Left cardiac atrium (tissue), 4 donors: ENCODE data around the gene WT1. TPM values are rescaled to one million over a fixed set of nuclear protein-coding genes. Genes with fewer than 3 reads are reported as not detected.

Source experiments
- ATAC-seq, 2 donors: fragments of 200-7000 bp; cut with Tn5 transposase; one replicate each; pipeline ENCODE4 v1.9.1; 2020; ENCODE audit warnings: mild to moderate bottlenecking in 2 of 2, moderate library complexity in 2 of 2
- DNase-seq: peaks from one replicate; pipeline ENCODE4 v3.0.0-alpha.2; 2020
- intact Hi-C, 2 donors: fragments of 100-400 bp; cut with DNase I; formaldehyde crosslinking; loops; one replicate each; pipeline versions ENCODE4 v1.14.1 to v1.15.1; 2022 to 2023
- total RNA-seq, 2 donors: library from RNA; stranded (reverse); fragmentation: NEBNext Ultra II Directional; extraction: Animal tissue kit (Norgen Biotek cat#: 25700); gene quantifications; one replicate each; pipeline ENCODE4 v1.2.1, GENCODE V29; 2021
- donor health status: DM: no; HTN: yes; CAD: no.
- donor health status: DM: no; HTN: yes; CAD: no; lungs with severe emphysema.
- donor health status: DM: yes; HTN: yes; CAD: no.
- donor health status: Dilated cardiomyopathy.

The WT1 gene
- total RNA-seq, 2 donors from 2014 or later, result 4.2 to 4.5 TPM

DNA sequence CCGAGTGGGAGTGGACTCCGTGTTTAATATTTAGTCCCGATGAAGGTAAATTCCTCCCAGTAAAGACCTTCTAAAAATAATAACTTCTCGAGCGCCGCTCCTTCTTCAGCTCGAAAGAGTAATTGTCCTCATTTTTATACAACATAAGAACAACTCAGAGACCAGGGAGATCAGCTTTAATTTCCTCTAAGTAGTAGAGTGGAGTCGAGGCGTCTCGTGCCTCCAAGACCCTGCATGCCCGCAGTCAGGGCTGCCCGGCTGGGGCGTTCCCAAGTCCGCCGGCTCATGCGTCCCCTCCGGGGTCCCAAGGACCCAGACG lies 7.8 kb downstream of the WT1 start:
- ATAC-seq (no peak), DNase-seq (no peak)
- intact Hi-C loops, result loop anchor here in 1 of 2 donors (10.0 kb wide), 1 partner anchor 157 kb away; the partner anchor contains the start of gene EIF3M

DNA sequence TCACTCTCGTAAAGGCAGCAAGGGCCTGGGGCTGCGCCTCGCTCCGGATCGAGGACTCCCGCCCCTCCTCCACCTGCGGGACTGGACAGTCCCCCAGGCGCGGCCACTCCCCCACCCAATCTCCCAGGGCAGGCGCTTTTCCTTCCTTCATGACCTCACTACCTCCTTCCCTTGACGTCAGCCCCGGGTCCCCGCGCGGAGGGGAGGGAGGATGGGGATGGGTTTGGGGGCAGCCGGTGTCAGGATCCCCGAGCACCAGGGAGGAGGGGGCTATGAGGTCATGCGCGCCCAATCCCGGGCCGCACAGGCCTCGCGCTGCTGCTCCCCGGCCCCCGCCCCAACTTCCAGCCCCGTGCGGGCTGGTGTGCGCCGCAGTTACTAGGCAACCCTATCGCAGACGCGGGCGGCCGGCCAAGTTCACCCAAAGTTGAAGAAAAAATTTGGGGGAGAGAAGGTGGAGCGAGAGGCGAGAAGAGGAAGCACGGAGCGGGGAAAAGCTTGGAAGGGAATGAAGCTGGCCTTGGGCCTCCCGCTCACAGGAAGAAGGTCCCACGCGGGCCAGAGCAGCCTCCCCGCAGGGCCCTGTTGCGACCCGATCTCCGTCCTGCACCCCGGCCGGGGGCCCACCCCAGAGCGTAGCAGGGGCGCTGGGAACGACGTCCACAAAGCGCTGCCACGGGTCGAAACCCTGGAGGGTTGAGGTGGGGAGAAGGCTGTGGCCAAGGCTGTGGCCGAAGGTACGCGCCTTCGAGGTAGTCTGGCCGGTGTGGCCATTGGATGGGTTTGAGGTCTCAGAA lies 8.3 kb downstream of the WT1 start:
- ATAC-seq, result peak; percentile 80 to 93
- intact Hi-C loops, result loop anchor here in 1 of 2 donors (10.0 kb wide), 1 partner anchor 158 kb away; the partner anchor contains the start of gene EIF3M
- peak; percentile 80 for DNase-seq

DNA sequence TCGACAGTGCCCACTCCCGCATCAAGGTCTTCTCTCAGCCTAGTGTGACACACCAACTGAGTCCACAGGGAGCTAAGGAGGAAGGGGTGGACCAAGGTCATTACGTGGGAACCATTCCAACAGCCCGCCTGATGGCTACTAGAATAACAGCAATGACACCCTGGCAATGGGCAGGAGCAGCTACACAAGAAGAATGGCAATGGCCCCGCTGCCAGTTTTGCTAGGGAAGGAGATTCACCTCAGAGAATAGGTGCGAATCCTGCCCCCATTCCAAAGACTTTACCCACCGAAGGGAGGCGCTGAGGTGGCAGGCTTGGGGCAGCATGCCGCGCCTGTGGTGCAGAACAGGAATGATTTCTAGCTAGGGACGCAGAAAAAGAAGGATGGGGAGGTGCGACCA lies 9.1 kb downstream of the WT1 start:
- ATAC-seq (no peak), DNase-seq (no peak)
- intact Hi-C loops, result loop anchor here in 1 of 2 donors (10.0 kb wide), 1 partner anchor 159 kb away; the partner anchor contains the start of gene EIF3M

DNA sequence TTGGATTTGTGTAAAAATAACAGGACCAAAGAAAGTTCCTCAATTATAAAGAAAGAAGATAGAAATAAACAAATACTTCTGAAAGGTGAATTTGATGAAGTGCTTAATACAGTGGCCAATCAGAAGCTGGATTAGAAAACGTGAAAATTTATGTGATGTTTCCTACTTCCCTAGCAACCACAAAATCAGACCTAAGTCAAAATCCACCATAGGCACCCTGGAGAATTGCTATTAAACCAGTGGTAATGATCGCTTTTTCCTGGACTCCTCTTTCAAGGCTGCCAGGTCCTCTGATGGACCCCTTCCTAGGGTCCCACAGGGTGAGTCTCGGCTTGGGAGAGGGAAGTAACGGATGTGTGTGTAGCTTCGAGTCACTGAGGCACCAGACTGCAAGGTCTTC lies 9.6 kb downstream of the WT1 start:
- intact Hi-C loops, result loop anchor here in 1 of 2 donors (10.0 kb wide), 1 partner anchor 159 kb away; the partner anchor contains the start of gene EIF3M
- ATAC-seq (no peak), DNase-seq (no peak)

DNA sequence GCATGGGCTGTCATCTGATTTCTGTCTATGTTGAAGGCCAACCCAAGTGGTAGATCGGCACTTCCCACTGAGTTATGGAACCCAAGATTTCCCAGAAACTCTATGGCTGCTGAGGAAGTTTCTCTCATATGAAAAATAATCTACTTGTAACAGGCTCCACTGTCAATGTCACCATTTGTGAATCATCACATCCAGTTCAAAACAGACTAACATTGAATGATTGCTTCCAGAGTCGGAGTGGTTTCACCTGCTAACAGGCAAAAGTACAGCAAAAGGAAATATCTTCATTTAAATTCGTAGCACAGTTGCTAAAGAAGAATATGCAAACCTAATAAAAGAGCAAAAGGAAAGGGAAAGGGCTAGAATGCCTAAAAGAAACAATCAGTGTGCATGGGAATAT lies 12.8 kb downstream of the WT1 start:
- intact Hi-C loops, result loop anchor here in 1 of 2 donors (10.0 kb wide), 1 partner anchor 162 kb away; the partner anchor contains the start of gene EIF3M
- ATAC-seq (no peak), DNase-seq (no peak)

DNA sequence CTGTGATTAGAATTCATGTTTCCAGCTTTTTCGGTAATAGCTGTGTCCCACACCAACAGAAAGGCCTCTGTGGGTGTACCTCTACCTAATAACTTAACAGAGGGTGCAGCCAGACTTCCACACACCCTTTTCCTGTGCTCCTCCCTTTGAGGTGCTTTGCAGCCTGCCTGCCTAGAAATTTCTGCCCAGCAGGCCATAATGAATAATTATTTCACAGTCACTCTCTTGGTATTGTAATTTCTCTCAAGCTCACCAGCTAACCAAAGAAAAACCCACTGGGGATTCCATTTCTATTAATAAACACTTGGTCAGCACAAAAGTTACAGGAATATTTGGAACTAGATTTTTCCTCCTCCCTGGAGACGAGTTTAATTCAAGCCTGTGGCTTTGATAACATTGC lies 13.3 kb downstream of the WT1 start:
- intact Hi-C loops, result loop anchor here in 1 of 2 donors (10.0 kb wide), 1 partner anchor 163 kb away; the partner anchor contains the start of gene EIF3M
- ATAC-seq, result no peak
- no peak for DNase-seq

DNA sequence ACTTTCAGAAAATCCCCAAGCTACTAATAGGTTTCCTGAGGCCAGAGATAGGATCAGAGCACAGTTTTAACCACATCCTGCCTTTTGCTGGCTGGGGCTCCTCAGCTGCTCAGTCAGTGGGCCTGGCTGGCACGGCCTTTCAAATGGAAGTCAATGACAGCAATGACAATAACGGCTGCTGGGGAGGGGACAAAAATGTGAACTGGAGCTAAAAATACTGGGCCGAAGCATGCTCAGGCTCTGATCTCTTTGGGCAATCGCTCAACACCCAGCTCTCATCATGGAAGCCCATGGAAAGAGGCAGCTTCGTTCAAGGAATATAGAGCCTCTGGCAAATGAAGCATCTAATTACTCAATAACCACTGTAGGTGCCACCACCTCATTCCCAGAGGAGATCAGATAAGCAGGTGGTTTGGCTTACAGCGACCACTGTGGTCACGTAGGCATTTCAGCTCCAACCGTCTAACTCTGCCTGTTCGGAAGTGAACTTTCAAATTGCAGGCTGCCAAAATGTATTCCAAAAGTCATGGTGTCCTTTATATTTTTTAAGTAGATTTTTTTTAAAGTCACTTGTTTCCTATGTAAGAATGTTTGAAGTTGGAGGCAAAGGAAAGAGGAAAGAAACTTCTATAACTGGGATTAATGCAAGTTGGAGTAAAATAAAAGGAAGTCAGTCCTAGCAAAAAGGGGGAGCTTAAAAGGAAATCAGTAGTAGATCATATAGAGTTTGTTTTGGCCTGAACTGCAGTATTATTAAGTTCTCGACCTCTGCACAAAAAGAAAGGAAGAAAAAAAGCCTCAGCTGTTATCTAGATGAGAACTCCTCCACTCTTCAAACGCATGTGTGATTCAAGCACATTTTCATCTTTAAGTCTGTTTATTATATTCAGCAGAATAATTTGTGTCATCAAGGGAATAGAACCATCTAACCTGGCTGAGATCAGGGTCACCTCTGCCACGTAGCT lies 14.1 kb downstream of the WT1 start:
- DNase-seq, result no peak
- intact Hi-C loops, result loop anchor here in 1 of 2 donors (10.0 kb wide), 1 partner anchor 164 kb away; the partner anchor contains the start of gene EIF3M
- ATAC-seq, result peak; percentile 43 to 50

DNA sequence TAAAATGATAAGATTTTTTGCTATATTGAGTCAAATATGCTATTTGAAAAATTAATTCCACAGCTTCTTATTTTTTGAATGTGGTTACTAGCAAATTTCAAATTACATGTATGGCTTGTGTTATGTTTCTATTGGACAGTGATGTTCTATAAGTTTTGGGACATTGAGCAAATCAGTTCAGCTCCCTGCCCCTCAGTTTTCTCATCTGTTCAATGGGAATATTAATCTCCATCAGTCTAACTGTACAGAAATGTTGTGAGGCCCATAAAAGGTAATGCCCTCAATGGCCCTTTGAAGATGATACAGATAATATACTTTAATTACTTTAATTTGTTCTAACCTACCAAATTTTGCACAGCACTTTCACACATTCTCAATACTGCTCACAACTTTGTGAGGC lies 15.2 kb downstream of the WT1 start:
- ATAC-seq (no peak), DNase-seq (no peak)

DNA sequence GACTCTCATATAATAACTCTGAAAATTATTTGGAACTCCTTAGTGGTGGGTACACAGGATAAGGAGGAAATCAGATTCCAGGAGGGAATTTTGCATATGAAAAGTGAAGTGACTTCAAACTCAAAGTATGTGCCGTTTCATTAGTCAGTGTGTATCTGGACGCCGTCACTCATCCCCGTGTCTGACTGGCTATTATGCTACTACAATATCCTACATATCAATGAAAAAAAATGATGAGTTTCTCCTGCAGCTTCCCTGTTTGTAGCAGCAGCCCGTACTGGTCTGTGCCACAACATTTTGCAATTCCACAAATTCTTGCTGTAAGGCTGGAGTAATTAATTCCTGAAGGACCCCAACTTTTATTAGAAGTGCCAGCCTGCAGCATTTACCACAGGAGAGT lies 16.5 kb downstream of the WT1 start:
- intact Hi-C loops, result no loop called here
- ATAC-seq, result peak in 1 of 2 donors; percentile 10
- no peak for DNase-seq

More for the DNA sequence above, 15.2 kb downstream of the WT1 start:
- intact Hi-C loops, result loop anchor here in 1 of 2 donors (10.0 kb wide), 1 partner anchor 165 kb away; the partner anchor contains the start of gene EIF3M

DNA sequence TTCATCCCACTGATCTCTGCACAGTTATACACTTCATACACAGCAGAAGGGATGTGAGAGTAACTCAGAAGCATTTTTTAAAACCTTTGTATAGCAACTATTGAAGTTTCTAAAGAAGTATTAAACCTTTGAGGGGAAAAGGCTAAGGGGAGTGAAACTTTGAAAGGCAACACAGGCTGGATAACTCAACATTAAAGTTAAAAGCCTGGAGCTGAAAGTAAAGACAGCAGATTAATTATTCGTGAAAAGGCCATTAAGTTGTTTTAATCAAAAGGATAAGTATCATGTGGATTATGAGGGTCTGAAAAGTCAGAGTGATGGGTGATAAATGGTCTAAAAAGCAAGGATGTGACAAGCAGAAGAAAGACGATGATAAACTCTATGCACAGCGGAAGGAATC lies 17.5 kb downstream of the WT1 start:
- ATAC-seq (no peak), DNase-seq (no peak)
- intact Hi-C loops, result no loop called here

DNA sequence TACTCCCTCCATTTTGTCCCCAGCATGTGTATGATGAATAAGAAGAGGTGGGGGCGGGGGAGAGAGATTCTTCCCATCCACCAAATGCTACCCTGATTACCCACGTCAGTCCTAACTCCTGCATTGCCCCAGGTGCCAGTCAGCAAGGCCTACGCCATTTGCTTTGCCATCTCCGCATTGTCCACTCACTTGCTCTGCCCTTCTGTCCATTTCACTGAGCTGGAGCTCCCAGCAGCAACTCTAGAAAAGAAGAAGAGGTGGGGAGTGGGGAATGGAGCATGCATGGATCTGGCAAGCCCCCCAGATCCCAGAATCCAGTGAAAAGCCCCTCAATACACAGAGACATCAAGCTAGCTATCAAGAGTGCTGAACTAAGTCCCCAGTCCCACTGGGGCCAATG lies 19.0 kb downstream of the WT1 start:
- ATAC-seq, result no peak
- DNase-seq, result no peak
- intact Hi-C loops, result no loop called here

DNA sequence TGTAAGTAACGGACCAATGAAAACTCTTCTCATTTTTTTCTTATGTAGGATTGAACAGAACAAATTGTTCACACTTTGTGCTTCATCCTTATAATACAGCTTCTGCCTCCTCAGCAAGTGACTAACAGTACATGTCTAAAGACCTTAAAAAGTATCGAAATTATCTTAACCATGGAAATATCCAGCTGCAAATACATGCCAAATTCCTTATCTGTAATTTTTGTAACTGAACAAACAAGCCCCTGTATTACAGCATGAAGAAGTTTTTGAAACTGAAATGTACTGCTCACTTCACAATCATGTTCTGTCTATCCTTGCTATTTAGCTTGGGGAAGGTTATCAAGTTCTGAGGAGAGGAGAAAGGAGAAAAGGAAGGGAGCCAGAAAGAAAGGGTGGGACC lies 20.4 kb downstream of the WT1 start:
- DNase-seq (no peak), ATAC-seq (peak in 1 of 2 donors; percentile 64)
- intact Hi-C loops, result no loop called here

DNA sequence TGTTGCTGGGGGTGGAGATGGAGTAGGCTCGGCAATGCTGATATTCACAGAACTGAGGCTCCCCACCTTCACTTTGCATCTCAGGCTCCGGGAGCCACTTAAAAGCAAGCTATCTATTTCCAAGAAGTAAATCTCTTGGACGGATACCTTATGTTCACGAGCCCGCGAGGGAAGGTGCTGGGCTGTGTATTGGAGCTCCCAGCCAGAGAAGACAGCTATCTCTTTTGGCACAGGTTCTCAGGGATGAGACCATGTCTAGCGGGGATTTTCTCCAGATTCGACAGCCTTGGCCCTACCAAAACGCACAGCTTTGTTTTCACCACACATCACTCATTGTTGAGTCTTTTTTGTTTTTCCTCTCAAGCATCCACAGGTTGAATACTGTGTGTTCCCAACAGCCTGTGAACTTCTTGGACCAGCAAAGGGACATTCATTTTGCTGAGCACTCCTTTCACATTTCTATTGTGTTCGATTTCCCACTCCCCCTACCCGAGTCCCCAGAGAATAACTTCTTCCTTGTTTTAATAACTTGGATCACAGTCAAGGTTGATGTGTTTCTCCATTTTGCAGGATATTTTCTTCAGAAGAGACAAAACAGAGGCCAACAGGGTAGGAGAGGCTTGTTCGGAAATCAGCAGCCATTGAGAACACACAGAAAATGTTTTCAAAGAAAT lies 23.3 kb downstream of the WT1 start:
- intact Hi-C loops, result no loop called here
- DNase-seq (no peak), ATAC-seq (peak in 1 of 2 donors; percentile 72)

DNA sequence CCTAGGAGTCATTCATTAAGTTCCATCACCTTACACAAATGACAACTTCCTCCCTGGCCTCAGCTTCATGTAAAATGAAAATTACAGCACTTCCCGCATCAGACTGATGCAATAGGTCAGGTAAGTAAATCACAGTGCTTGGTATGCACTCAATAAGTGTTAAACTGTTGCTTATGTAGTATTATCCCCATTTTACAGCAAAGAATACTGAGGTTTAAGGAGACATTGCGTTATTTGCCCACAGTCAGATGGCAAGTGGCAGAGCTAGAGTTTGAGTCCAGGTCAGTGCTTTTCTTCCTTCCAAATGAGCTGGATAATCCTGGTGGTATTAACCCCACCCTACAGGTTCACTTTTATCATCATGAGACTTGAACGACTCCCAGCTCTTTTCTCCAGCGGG lies 29.7 kb downstream of the WT1 start:
- ATAC-seq (no peak), DNase-seq (no peak)
- intact Hi-C loops, result no loop called here

DNA sequence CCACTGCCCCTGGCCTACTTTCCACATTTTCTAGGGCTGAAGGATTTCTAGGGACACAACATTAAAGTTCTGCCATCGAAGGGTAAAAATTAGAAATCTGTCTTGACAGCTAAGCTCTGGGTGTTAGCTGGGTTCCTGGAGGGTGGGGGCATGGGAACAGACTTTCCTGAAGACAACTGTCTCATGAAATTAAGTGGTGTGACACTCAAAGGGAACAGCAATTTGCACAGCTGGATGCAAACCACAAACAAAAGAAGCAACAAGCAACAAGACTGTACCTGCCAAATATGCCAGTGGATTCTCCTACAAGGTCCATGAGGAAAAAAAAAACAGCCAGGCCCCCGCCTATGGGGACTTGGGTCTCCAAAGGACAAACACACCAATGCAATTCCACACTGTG lies 32.5 kb downstream of the WT1 start:
- intact Hi-C loops, result no loop called here
- DNase-seq (no peak), ATAC-seq (no peak)

DNA sequence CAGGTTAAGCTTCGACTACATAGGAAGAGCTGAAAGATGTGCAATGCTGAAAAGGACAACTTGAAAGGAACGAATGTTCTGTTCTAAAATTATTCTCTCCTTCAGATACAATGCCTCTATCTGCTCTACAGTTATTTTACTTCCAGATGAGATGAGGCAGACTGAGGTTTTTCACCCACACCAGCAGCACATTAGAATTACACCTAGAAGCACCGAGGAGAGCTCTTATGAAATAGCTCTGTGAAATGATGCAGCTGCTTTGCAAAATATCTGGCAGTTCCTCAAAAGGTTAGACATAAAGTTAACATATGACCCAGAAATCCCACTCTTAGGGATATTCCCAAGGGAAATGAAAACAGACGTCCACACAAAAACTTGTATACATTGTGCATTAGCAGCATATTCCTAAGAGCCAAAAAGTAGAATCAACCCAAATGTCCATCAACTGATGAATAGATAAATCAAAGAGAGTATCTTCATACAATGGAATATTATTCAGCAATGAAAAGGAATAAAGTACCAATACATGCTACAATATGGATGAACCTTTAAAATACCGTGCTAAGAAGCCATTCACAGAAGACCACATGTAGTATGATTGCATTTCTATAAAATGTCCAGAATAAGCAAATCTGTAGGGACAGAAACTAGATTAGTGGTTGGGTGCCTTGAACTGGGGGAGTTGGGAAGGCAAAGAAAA lies 34.5 kb downstream of the WT1 start:
- ATAC-seq, result peak; percentile 12 to 27
- no peak for DNase-seq
- intact Hi-C loops, result no loop called here

DNA sequence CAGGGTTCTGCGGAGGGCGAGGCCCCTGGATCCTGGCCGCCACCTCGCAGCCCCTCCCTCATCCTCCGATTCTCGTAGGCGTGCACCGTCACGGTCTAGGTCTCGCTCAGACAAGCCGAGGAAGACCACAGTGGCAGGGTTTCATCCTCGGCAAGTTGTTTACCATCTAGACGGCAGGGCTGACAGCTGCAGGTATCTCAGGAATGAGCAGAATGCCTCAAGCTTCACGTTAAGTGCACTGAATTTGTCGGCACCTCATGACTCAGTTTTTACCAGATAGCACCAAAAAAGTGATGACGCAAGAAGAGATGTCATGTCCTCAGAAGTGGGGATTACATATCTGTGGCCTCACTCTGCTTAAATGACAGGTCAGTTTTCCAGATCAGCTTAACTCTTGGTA lies 35.1 kb downstream of the WT1 start:
- DNase-seq (no peak), ATAC-seq (peak; percentile 57 to 86)
- intact Hi-C loops, result no loop called here

DNA sequence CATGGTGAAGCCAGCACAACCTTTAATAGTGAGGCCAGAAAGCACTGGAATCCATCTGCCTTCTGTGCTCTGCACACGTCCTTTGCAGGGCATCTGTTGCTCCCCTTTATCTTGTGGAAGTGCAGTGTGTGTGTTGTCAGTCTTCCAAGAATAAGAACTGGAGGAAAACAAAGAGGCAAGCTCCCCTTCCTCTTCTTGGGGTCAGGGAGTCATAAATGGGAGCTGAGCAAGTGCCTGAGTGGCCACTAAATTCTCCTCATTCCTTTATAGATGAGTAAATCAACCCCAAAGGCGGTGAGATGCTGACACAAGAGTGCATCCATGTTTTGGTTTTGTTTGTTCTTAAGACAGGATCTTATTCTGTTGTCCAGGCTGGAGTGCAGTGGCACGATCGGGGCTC lies 38.3 kb downstream of the WT1 start:
- intact Hi-C loops, result no loop called here
- DNase-seq (no peak), ATAC-seq (no peak)

DNA sequence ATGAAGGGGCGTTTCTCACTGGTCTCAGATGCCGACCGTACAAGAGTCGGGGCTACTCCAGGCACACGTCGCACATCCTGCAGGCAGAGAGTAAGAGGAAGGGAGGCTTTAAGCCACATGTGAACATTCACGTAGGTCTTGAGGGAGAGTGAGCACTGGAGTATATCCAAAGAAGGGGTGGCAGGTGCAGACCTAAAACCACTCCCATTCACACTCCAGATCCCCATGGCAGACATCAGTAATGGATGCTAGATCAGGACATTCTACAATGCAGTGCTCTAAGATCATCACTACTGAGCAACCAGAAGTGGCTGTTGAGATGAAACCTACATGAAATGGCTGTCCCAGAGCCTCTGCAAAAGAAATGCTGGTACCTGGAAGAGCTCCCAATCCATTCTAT lies 39.0 kb downstream of the WT1 start:
- intact Hi-C loops, result no loop called here
- no peak for ATAC-seq
- no peak for DNase-seq
